Left lobe of liver (tissue), 2 donors: ENCODE data around the gene SOX3. TPM values are rescaled to one million over a fixed set of nuclear protein-coding genes. Genes with fewer than 3 reads are reported as not detected.

Experiments
- ATAC-seq: fragments of 200-7000 bp; cut with Tn5 transposase; one replicate; pipeline ENCODE4 v1.9.1; 2020; ENCODE audit warnings: mild to moderate bottlenecking, moderate library complexity
- DNase-seq: peaks from one replicate; pipeline ENCODE4 v3.0.0-alpha.2; 2020; ENCODE audit warnings: low spot score
- total RNA-seq: library from RNA; stranded (reverse); gene quantifications from one replicate; pipeline ENCODE4 v1.2.1, GENCODE V29; 2021
- donor health status: DM: no; HTN: no; CAD: no; lungs with moderate emphysema.
- donor health status: DM: no; HTN: yes; CAD: no.

SOX3 gene
- total RNA-seq, 1 donor from 2014 or later, result not detected

DNA sequence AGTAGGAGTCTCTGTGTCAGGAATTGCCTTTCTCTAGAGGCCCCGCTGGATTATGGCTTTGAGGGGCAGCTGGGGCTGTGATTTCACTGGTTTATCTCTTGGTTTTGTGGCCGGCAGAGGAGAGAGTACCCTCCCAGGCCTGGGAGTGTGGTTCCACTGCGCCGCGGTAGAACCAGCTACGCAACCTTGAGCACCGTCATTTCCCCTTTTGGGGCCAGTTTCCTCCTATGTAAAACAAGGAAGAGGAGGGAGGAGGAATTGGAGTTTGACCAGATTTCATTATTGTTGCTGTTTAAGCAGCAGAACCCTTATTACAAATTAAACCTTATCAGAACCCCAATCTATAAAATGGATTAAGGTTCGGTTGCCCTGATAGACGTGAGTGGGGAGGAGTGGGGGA is 4.4 kb downstream of the SOX3 start:
- ATAC-seq, result no peak
- no peak for DNase-seq

GRCh38 chrX:140495739-140496138 is 9.1 kb downstream of the SOX3 start:
- DNase-seq, result no peak

DNA sequence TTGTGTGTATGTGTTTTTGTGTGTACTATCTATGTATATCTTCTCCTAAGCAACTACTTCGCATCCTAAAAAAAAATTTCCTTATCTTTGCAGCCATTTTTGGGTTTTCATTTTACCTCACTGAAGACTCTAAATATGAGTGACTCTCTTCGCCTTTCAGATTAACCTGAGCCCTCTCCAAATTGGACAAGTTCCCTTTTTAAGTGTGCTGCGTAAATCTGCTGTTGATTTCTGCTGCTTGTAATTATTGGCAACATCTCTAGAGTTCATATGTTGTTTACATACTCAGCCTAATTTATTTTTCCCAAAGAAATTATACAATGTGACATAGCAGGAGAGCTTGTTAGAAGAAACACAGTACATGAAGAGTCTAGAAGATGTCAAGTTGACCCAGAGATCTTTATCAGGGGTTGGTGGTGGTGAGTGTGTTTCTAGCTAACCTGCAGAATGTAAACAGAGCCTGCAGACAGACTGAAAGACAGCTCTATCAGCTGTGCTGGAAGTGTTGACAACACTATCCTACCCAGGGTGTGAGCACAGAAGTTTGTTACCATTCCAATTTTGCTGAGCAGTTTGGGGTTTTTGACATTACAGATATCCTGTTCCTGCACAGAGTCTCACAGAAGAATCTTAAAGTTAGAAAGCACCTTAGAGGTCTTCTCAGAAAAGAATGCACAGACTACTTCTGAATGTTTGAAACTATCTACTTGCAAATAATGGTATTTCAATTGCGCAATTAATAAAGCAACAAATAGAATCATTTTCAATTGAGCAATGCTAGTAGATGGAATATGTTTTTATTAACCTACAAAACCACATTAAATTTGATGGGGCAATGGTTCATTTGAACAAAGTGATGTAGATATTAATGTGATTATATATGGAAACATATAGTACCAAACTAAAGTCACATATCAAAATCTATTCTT is 12.5 kb downstream of the SOX3 start:
- DNase-seq (no peak), ATAC-seq (no peak)

More at GRCh38 chrX:140495739-140496138, 9.1 kb downstream of the SOX3 start:
- ATAC-seq, result no peak

DNA sequence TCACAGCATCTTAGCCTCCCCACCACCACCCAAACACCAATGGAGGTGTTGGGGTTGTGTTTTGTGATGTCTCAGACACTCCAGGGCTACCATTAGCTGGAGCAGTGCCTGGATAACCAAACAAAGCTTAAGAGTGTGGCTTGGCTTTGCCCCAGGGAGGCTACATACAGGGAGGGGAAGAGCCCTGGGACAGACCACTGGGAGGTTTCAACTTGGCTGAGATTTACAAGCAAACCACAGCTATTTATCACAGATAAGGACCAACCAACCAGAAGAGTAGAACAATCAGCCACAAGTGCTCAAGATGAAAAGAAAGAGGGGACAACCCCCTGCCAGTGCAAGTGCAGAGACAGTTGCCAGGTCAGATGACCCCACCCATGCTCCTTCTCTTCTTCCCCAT is 24.1 kb downstream of the SOX3 start:
- DNase-seq (no peak), ATAC-seq (no peak)

GRCh38 chrX:140477987-140478386 is 26.9 kb downstream of the SOX3 start:
- ATAC-seq (no peak), DNase-seq (no peak)

- DNase-seq, result no peak
- ATAC-seq, result no peak
Observed at GRCh38 chrX:140475025-140475424, 29.8 kb downstream of the SOX3 start.

- no peak for ATAC-seq
Observed at GRCh38 chrX:140467211-140467610, 37.7 kb downstream of the SOX3 start.

More at GRCh38 chrX:140467211-140467610, 37.7 kb downstream of the SOX3 start:
- DNase-seq, result no peak

Other genes with a start within 250 kb of the SOX3 start
- 2.3 TPM for gene LINC00632, start 204.7 kb upstream of the SOX3 start, total RNA-seq